OCI-LY7 (cell line): Measurements from ENCODE around the gene CTTNBP2. TPM values are rescaled to one million over a fixed set of nuclear protein-coding genes. Genes with fewer than 3 reads are reported as not detected.

Experiments used
- BruUV-seq: library from RNA; stranded (reverse); fragments of 400-500 nt; replicated peaks from 2 replicates; lab custom pipeline; 2021; lab: Mats Ljungman, UMichigan
- CTCF ChIA-PET: fragments of 300-600 bp; sonication (Branson Sonifier 250); formaldehyde crosslinking; loops from one replicate; lab custom pipeline; 2022; ENCODE audit warnings: antibody characterized with exemption; ENCODE audit not compliant: unreplicated experiment; lab: Charles Lee
- POLR2A ChIA-PET: fragments of 300-600 bp; sonication (Branson Sonifier 250); formaldehyde crosslinking; loops from one replicate; lab custom pipeline; 2022; ENCODE audit warnings: antibody characterized with exemption; lab: Charles Lee
- DNase-seq: peaks from one replicate; pipeline ENCODE4 v3.0.0-alpha.2; 2015; ENCODE audit warnings: low spot score
- H2AFZ ChIP-seq: fragments of 200-600 bp; sonication (generic), shearing (Covaris generic); 2 replicates; pipeline ENCODE4 v1.6.1; 2014; ENCODE audit warnings: mild to moderate bottlenecking, antibody characterized with exemption, low read length, moderate library complexity
- H3K27ac ChIP-seq: fragments of 200-600 bp; sonication (generic); 2 replicates; pipeline ENCODE4 v1.5.1; 2014; ENCODE audit warnings: mixed run types, low read depth, mild to moderate bottlenecking, moderate library complexity, low read length, inconsistent platforms; ENCODE audit not compliant: poor library complexity, severe bottlenecking
- H3K36me3 ChIP-seq: fragments of 200-600 bp; sonication (generic); 2 replicates; pipeline ENCODE4 v1.6.1; 2014; ENCODE audit warnings: mild to moderate bottlenecking, antibody characterized with exemption, low read length, moderate library complexity, mixed read lengths; ENCODE audit not compliant: insufficient read depth
- H3K4me1 ChIP-seq: fragments of 200-600 bp; sonication (generic); 2 replicates; pipeline ENCODE4 v1.5.1; 2014; ENCODE audit warnings: mild to moderate bottlenecking, low read length; ENCODE audit not compliant: insufficient read depth, poor library complexity, severe bottlenecking
- H3K4me2 ChIP-seq: fragments of 200-600 bp; sonication (generic); 2 replicates; pipeline ENCODE4 v1.6.1; 2014; ENCODE audit warnings: mild to moderate bottlenecking, low read length
- H3K4me3 ChIP-seq: fragments of 200-600 bp; sonication (generic); 2 replicates; pipeline ENCODE4 v1.5.1; 2014; ENCODE audit warnings: mild to moderate bottlenecking, low read depth, low read length; ENCODE audit not compliant: poor library complexity, severe bottlenecking
- H3K79me2 ChIP-seq: fragments of 200-600 bp; sonication (generic); 2 replicates; pipeline ENCODE4 v1.6.1; 2016; ENCODE audit warnings: low read depth, mild to moderate bottlenecking, low read length, moderate library complexity, mixed read lengths; ENCODE audit not compliant: insufficient read depth
- H3K9me2 ChIP-seq: fragments of 200-600 bp; sonication (generic); 2 replicates; pipeline ENCODE4 v1.6.1; 2016; ENCODE audit warnings: mild to moderate bottlenecking, low read length, mixed read lengths; ENCODE audit not compliant: insufficient read depth
- H3K9me3 ChIP-seq: fragments of 200-600 bp; sonication (generic); 2 replicates; pipeline ENCODE4 v1.6.1; 2014; ENCODE audit warnings: mild to moderate bottlenecking, mixed run types, low read length, mixed read lengths
- H4K20me1 ChIP-seq: fragments of 200-600 bp; sonication (generic); 2 replicates; pipeline ENCODE4 v1.6.1; 2014; ENCODE audit warnings: mild to moderate bottlenecking, antibody characterized with exemption, low read length, moderate library complexity, mixed read lengths; ENCODE audit not compliant: insufficient read depth
- CTCF ChIP-seq: fragments of 200-600 bp; sonication (generic); conservative IDR thresholded peaks from 2 replicates; pipeline ENCODE4 v1.5.1; 2014; ENCODE audit warnings: mild to moderate bottlenecking, antibody characterized with exemption, low read length, moderate library complexity, mixed read lengths
- EZH2phosphoT487 ChIP-seq: fragments of 200-600 bp; sonication (generic); IDR thresholded peaks from 2 replicates; pipeline ENCODE4 v1.6.1; 2018; ENCODE audit warnings: low read depth, borderline replicate concordance, mild to moderate bottlenecking, mixed run types, antibody characterized with exemption, low read length, moderate library complexity, mixed read lengths
- intact Hi-C: fragments of 100-400 bp; cut with micrococcal nuclease; formaldehyde crosslinking; loops from one replicate; pipeline ENCODE4 v1.10.0; 2022; ENCODE audit not compliant: unreplicated experiment
- total RNA-seq, 2 experiments: library from RNA; depleted of rRNA in 1 of 2; stranded (reverse); fragments of >200 nt in 1 of 2; shearing (Covaris generic) in 1 of 2; gene quantifications; 2 replicates each; pipeline ENCODE4 v1.2.3, GENCODE V29; 2014 to 2022

Gene CTTNBP2
- total RNA-seq, 2 experiments from 2014 or later, result not detected

- Histone ChIP-seq H2AFZ (no peak overlapping the region), H3K36me3 (no peaks in the 10 kb centered on the region), H3K9me2 (no peaks in the 10 kb centered on the region), H3K27ac (no peak overlapping the region), H4K20me1 (no peaks in the 10 kb centered on the region), H3K79me2 (no peaks in the 10 kb centered on the region), H3K4me3 (no peak overlapping the region), H3K4me2 (no peak overlapping the region), H3K4me1 (no peaks in the 10 kb centered on the region), H3K9me3 (no peaks in the 10 kb centered on the region)
- intact Hi-C loops, result no loop called here
- ChIA-PET POLR2A (no interaction called here), CTCF (no interaction called here)
- TF ChIP-seq EZH2phosphoT487, result no peak
- no peak for TF ChIP-seq CTCF
- no TSS peak for BruUV-seq
- no peak for DNase-seq
These were observed 43.7 kb downstream of the CTTNBP2 start for GRCh38 chr7:117829450-117830117.

GRCh38 chr7:117828825-117829224 lies 44.4 kb downstream of the CTTNBP2 start:
- CTCF ChIA-PET, result no interaction called here
- Histone ChIP-seq H3K4me1 (no peaks in the 10 kb centered on the region), H3K9me3 (no peaks in the 10 kb centered on the region), H3K27ac (no peak overlapping the region), H3K4me3 (no peak overlapping the region), H4K20me1 (no peaks in the 10 kb centered on the region), H3K79me2 (no peaks in the 10 kb centered on the region), H3K9me2 (no peaks in the 10 kb centered on the region), H2AFZ (no peak overlapping the region), H3K36me3 (no peaks in the 10 kb centered on the region), H3K4me2 (no peak overlapping the region)
- DNase-seq, result no peak
- POLR2A ChIA-PET, result no interaction called here
- intact Hi-C loops, result no loop called here
- no peak for TF ChIP-seq CTCF
- TF ChIP-seq EZH2phosphoT487, result no peak
- no TSS peak for BruUV-seq

GRCh38 chr7:117827862-117828261 lies 45.4 kb downstream of the CTTNBP2 start:
- Histone ChIP-seq H3K4me3 (no peak overlapping the region), H3K4me1 (no peaks in the 10 kb centered on the region), H3K9me2 (no peaks in the 10 kb centered on the region), H3K9me3 (no peaks in the 10 kb centered on the region), H3K79me2 (no peaks in the 10 kb centered on the region), H4K20me1 (no peaks in the 10 kb centered on the region), H3K36me3 (no peaks in the 10 kb centered on the region), H3K4me2 (no peak overlapping the region), H3K27ac (no peak overlapping the region), H2AFZ (no peak overlapping the region)
- ChIA-PET CTCF (no interaction called here), POLR2A (no interaction called here)
- no peak for DNase-seq
- TF ChIP-seq EZH2phosphoT487 (no peak), CTCF (no peak)
- intact Hi-C loops, result no loop called here
- no TSS peak for BruUV-seq
